BJ (cell line): ENCODE results near the gene VPS52. TPM values are rescaled to one million over a fixed set of nuclear protein-coding genes. Genes with fewer than 3 reads are reported as not detected.
"Not testable (repeated sequence)": the region's sequence is repeated elsewhere in the genome, so short reads cannot be mapped to it uniquely, and the experiment has no call there.

Source experiments
- CTCF ChIA-PET: fragments of 350-600 bp; formaldehyde crosslinking; extraction: SDS; loops from one replicate; lab custom pipeline; 2021; ENCODE audit warnings: antibody characterized with exemption, inconsistent platforms; lab: Yijun Ruan, JAX
- POLR2A ChIA-PET: fragments of 300-600 bp; sonication (Branson Sonifier 250); formaldehyde crosslinking; extraction: SDS; loops from one replicate; lab custom pipeline; 2021; ENCODE audit warnings: antibody characterized with exemption; lab: Charles Lee
- DNase-seq: peaks from one replicate; pipeline ENCODE4 v3.0.0-alpha.2; 2011; ENCODE audit warnings: low read depth
- H3K27me3 ChIP-seq: 2 replicates; pipeline ENCODE4 v1.6.0; 2011; ENCODE audit warnings: low read length; ENCODE audit not compliant: control insufficient read depth, insufficient read depth
- H3K36me3 ChIP-seq: 2 replicates; pipeline ENCODE4 v1.5.1; 2011; ENCODE audit warnings: low read length; ENCODE audit not compliant: control insufficient read depth, insufficient read depth
- H3K4me3 ChIP-seq: 2 replicates; pipeline ENCODE4 v1.5.1; 2011; ENCODE audit warnings: low read depth, mild to moderate bottlenecking, control low read depth, low read length
- polyA plus RNA-seq: library from polyadenylated mRNA; depleted of rRNA; stranded (reverse); fragments of >200 nt; gene quantifications from 2 replicates; pipeline ENCODE4 v1.2.3, GENCODE V29; 2011
- TF ChIP-seq, protein P1 (sequence below): IDR thresholded peaks from 2 replicates; pipeline ENCODE4 v1.5.1; 2011; ENCODE audit warnings: low read depth, mild to moderate bottlenecking, control low read depth, inconsistent platforms, low read length, moderate library complexity; ENCODE audit not compliant: insufficient read depth

VPS52 gene
- polyA plus RNA-seq, 1 experiment: 89.8 TPM

DNA sequence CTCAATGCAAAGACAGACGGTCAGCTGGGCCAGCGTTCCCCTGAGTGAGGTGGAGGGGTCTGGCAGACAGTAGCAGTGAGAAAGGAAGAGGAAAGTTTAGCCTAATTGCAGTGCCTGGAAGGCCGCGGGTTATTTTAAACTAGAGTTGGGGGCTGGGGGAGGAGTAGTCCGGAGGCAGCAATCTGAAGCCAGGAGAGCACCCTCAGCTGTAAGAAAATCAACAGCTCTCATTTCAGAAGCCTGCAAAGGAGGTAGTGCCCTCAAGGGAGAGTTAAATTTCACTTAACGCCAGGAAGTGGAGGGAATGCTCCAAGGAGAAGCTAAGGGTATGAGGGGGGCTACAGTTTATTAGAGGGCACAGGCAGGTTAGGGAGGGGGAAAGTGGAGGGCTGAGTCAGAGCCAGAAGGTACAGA is 36.4 kb downstream of the VPS52 start:
- no peak overlapping the region for H3K4me3 ChIP-seq
- TF ChIP-seq, protein P1, sequence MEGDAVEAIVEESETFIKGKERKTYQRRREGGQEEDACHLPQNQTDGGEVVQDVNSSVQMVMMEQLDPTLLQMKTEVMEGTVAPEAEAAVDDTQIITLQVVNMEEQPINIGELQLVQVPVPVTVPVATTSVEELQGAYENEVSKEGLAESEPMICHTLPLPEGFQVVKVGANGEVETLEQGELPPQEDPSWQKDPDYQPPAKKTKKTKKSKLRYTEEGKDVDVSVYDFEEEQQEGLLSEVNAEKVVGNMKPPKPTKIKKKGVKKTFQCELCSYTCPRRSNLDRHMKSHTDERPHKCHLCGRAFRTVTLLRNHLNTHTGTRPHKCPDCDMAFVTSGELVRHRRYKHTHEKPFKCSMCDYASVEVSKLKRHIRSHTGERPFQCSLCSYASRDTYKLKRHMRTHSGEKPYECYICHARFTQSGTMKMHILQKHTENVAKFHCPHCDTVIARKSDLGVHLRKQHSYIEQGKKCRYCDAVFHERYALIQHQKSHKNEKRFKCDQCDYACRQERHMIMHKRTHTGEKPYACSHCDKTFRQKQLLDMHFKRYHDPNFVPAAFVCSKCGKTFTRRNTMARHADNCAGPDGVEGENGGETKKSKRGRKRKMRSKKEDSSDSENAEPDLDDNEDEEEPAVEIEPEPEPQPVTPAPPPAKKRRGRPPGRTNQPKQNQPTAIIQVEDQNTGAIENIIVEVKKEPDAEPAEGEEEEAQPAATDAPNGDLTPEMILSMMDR: no peak
- ChIA-PET CTCF (no interaction called here), POLR2A (no interaction called here)
- DNase-seq: no peak
- no peaks in the 10 kb centered on the region for H3K36me3 ChIP-seq
- H3K27me3 ChIP-seq: peaks cover 22% of the 10 kb centered on the region

DNA sequence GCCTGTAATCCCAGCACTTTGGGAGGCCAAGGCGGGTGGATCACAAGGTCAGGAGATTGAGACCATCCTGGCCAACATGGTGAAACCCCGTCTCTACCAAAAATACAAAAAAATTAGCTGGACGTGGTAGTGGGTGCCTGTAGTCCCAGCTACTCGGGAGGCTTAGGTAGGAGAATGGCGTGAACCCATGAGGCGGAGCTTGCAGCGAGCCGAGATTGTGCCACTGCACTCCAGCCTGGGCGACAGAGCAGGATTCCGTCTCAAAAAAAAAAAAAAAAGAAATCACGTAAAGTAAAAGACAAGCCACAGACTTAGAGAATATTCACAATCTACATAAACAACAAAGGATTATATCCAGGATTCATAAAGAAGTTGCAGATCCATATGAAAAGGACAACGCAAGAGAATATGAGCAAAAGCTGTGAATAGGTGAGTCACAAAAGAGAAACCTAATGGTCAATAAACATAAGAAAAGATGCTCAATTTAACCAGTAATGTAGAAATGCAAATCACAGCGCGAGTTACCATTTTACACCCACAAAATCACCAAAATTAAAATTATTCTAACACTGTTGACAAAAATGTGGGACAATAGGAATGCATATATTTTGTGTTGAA is 45.1 kb downstream of the VPS52 start:
- CTCF ChIA-PET: interaction anchor here (0.7 kb wide), 1 partner anchor 212 kb away, joined by 3 read pairs; no protein-coding TSS in a partner anchor

DNA sequence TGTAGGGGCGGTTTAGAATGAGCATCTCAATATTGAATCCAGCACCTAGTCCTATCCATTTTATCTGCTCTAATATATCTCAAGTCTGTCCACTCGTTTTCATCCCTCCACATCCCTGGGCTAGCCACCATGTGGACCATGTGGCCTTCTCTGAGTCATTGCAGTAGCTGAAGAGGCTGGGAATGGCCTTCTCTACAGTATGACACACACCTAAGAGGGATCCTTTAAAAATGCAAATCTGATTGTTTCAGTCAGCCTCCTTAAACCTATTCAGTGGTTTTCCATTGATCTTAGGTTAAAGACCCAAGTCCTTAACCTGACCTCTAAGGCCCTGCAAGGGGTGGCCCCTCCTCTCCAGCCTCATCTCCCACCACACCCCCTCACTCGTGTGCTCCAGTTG is 54.0 kb downstream of the VPS52 start:
- POLR2A ChIA-PET: no interaction called here
- Histone ChIP-seq H3K27me3 (peaks cover 2% of the 10 kb centered on the region; the same call in 1 of the 2 replicates), H3K4me3 (no peak overlapping the region), H3K36me3 (no peaks in the 10 kb centered on the region)
- CTCF ChIA-PET: interaction anchor here (2.6 kb wide), 1 partner anchor 8 kb away, joined by 7 read pairs; the partner anchor contains the start of gene RING1
- no peak for DNase-seq
- TF ChIP-seq, protein P1: no peak

More for the DNA sequence above, 45.1 kb downstream of the VPS52 start:
- POLR2A ChIA-PET, DNase-seq, H3K36me3 ChIP-seq, H3K4me3 ChIP-seq, H3K27me3 ChIP-seq: not testable (repeated sequence)

DNA sequence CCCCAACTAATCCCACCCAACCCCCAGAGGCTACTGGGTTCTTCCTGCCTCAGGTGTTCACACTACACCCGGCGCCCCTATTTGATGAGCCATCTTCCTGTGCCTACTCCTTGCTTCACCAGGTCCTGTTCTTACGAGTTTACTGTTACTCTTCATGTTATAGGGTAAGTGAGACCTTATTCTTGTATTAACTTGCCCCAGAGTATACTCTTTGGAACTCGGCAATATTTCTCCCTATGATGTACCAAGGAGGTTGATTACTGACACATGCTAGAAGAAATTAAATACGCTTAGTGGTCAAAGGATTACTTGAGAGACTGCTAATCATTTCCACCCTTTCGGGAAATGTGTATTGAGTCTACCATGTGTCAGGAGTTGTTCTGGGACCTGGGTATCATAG is 54.4 kb downstream of the VPS52 start:
- no peaks in the 10 kb centered on the region; the same call in 1 of the 2 replicates for H3K27me3 ChIP-seq
- TF ChIP-seq, protein P1: no peak
- ChIA-PET POLR2A (no interaction called here), CTCF (no interaction called here)
- H3K4me3 ChIP-seq: no peak overlapping the region
- H3K36me3 ChIP-seq: no peaks in the 10 kb centered on the region
- no peak for DNase-seq

DNA sequence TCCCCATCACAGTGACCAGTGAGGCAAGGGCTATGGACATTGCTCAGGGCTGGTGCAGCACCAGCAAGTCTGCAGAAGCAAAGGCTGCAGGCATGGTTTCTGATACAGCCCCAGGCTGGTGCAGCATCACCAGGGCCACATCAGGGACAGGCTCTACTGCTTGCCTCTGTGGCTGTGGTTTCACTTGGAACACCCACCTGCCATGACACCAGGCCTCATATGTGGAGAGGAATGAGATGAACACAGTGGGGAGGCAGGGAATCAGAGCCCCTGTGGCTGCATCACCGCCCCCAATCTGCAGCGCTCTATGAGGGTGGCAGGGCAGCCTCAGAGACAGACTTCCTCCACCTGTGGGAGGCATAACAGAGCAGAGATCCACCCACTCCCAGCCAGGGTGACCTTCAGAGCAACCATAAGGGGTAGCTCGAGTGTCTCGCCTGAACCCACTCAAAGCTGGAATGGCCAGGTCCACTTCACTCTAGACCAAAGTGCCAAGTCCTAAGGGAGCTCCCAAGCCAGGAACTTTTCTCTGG is 55.5 kb downstream of the VPS52 start:
- DNase-seq: no peak
- H3K27me3 ChIP-seq: no peaks in the 10 kb centered on the region; the same call in 1 of the 2 replicates
- ChIA-PET CTCF (interaction anchor here (0.8 to 1.2 kb wide), 2 partner anchors 23 to 97 kb away, joined by 3 read pairs; no protein-coding TSS in a partner anchor), POLR2A (no interaction called here)
- TF ChIP-seq, protein P1: no peak
- no peak overlapping the region for H3K4me3 ChIP-seq
- peaks cover 4% of the 10 kb centered on the region for H3K36me3 ChIP-seq
